Frontal cortex (tissue), 4 donors: ENCODE results near the gene CPTP. TPM values are rescaled to one million over a fixed set of nuclear protein-coding genes. Genes with fewer than 3 reads are reported as not detected.

ENCODE experiments used
- DNase-seq, 2 donors: peaks; one replicate each; pipeline ENCODE4 v3.0.0; 2012; ENCODE audit warnings: low spot score in 2 of 2
- FAIRE-seq: peaks from 2 replicates; lab custom pipeline; 2012; peaks lifted over from hg19 to GRCh38; lab: Jason Lieb, UNC
- total RNA-seq: library from RNA; depleted of rRNA; stranded (reverse); fragments of >200 nt; gene quantifications from one replicate; pipeline ENCODE4 v1.2.3, GENCODE V29; 2014
- donor health status: control.
- donor health status: control.
- donor health status: control.

Gene CPTP
- 14.3 TPM for total RNA-seq

DNA sequence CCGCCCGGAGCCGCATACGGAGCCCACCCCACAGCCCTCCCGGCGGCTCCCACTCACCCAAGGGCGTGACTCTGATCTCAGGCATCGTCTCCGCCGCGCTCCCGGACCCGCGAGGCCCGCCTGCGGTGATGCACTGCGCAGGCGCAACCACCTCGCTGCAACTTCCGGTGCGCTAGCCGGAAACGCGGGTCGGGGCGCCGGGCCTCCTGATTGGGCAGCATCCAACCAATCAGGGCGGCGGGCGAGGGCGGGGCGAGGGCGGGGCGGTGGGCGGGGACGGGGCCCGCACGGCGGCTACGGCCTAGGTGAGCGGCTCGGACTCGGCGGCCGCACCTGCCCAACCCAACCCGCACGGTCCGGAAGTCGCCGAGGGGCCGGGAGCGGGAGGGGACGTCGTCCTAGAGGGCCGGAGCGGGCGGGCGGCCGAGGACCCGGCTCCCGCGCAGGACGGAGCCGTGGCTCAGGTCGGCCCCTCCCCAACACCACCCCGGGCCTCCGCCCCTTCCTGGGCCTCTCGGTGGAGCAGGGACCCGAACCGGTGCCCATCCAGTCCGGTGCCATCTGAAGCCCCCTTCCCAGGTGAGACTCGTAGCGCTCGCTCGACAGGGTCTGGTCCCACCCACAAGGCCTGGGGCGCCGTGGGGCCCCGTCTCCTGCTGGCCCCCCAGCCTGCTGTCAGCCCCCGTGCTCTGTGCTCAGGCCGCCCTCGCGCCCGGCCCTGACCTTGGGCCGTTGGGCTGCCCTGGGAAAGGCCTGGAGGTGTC is at the start of gene CPTP, which contains the start of gene INTS11:
Gene CPTP, plus strand, starts transcription at position 279 of the 764 bp plus-strand sequence. CDS start 2,109 bp downstream, outside the sequence.
Gene INTS11, minus strand, starts transcription at position 137 of the 764 bp plus-strand sequence. Its CDS starts 52 bp downstream, at position 85.
- FAIRE-seq (no peak), DNase-seq (peak; percentile 96 to 98)

DNA sequence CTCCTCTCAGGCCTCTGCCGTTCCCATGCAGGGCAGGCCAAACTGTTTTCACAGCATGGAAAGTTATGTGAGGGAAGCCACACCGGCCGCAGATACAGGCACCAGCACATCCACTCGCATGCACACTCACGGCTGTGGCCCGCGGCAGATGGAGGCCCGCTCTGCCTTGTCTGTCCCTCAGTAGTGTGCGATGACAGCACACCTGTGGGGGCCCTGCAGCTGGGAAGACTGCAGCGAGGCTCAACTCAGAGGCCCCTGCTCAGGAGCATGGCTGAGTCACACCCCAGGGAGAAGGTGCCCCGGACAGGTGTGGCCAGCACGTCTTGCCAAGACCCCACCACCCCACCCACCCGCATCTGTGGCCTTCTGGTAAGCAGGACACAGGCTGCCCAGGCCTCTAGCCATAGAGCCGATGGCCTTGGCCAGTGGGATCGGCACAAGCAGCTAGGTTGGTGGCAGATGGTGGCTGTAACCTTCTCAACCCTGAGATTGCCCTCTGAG is 49.6 kb upstream of the CPTP start:
- FAIRE-seq: no peak
- no peak for DNase-seq

DNA sequence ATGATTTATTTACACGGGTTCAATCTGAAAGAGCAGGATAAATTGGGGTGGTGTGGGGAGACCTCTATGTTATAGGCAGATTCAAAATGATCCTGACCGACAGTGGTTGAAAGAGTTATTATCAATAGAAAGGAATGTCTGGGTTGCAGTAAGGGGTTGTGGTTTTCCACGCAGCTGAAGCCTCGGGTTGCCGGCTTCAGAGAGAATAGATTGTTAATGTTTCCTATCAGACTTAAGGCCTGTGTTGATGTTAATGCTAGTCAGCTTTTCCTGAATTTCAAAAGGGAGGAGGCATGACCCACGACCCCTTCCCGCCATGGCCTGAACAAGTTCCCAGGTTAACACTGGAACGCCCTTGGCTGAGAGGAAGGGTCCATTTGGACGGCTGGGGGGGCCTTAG is 48.8 kb upstream of the CPTP start:
- no peak for FAIRE-seq
- no peak for DNase-seq

DNA sequence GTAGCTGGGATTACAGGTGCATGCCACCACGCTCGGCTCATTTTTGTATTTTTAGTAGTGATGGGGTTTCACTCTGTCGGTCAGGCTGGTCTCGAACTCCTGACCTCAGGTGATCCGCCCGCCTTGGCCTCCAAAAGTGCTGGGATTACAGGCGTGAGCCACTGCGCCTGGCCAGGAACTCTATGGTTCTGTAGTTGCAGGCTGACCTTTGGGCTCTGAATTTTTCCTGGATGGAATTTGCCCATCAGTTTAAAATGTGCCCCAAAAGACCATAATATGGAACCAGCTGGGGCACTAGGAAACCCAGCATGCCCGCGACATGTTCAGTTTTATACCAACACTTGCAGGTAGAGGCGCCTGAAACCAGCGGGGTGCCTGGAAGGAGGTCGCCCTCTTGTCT is 46.0 kb upstream of the CPTP start:
- no peak for FAIRE-seq
- no peak for DNase-seq

- no peak for DNase-seq
- no peak for FAIRE-seq
Measured at GRCh38 chr1:1279028-1279427, 45.6 kb upstream of the CPTP start.

GRCh38 chr1:1280782-1281481 is 43.7 kb upstream of the CPTP start:
- FAIRE-seq: no peak
- no peak for DNase-seq

DNA sequence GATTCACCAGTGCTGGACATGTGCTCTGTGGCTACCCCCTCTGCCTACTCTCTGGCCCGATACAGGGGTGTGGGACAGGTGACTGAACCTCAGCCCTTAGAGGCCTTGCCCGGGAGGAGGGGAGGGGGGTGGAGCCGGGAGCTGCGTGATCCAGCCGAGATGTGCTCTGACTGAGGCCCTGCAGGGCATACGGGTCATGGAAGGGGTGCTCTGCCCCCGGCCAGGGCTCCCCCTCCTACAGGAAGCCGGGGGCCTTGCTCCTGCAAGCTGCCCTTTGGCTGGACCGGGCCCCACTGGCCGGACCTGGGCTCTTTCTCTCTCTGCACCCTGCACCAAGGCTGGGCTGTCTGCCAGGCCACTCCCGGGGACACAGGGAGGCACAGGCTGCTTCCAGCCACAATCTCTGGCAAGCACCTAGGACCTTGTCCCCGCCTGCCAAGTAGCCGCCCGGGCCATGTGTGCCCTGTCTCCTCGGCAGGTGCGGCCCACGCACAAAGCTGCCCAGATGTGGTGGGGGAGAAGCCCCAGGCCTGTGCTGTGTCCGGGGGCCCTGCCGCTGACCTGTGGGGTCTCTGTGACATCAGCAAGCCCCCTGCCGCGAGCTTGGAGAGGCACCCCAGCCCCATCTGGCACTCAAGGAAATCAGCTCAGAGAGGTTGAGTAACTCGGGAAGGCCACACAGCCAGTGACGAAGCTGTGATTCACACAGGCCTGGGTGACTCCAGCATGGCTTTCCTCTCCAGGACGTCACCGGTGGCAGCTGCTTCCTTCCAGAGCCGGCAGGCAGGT is 42.9 kb upstream of the CPTP start:
- no peak for FAIRE-seq
- no peak for DNase-seq

GRCh38 chr1:1282998-1283397 is 41.6 kb upstream of the CPTP start:
- FAIRE-seq: no peak
- DNase-seq: no peak

- DNase-seq (peak in 1 of 2 donors; percentile 61), FAIRE-seq (no peak)
Measured at GRCh38 chr1:1283821-1284220, 40.8 kb upstream of the CPTP start.

GRCh38 chr1:1284221-1285101 is 40.1 kb upstream of the CPTP start:
- DNase-seq: no peak
- no peak for FAIRE-seq

DNA sequence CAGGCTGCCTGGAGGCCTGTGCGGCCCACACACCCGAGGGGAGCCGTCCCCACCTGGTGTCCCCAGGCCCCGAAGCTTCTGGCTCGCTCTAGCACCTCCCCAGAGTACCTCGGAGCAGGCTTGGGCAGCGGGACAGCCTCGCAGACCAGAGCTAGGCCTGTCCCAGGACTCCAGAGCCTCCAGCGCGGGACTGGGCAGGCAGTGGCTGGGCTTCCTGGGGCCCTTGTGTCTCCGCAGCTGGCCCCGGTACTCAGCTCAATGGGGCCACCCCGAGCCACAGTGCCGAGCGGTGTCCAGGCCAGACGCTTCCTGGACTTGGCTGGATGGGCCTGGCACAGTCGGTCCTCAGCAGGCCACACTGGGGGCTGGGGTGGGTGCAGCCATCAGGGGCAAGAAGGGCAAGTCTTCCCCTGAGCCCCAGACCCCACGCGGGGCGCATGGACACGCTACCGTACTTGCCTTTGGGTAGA is 39.5 kb upstream of the CPTP start:
- FAIRE-seq (no peak), DNase-seq (no peak)

- FAIRE-seq (no peak), DNase-seq (no peak)
Measured at GRCh38 chr1:1285611-1286311, 38.8 kb upstream of the CPTP start.

GRCh38 chr1:1286313-1287261 is 38.0 kb upstream of the CPTP start:
- FAIRE-seq (no peak), DNase-seq (no peak)

DNA sequence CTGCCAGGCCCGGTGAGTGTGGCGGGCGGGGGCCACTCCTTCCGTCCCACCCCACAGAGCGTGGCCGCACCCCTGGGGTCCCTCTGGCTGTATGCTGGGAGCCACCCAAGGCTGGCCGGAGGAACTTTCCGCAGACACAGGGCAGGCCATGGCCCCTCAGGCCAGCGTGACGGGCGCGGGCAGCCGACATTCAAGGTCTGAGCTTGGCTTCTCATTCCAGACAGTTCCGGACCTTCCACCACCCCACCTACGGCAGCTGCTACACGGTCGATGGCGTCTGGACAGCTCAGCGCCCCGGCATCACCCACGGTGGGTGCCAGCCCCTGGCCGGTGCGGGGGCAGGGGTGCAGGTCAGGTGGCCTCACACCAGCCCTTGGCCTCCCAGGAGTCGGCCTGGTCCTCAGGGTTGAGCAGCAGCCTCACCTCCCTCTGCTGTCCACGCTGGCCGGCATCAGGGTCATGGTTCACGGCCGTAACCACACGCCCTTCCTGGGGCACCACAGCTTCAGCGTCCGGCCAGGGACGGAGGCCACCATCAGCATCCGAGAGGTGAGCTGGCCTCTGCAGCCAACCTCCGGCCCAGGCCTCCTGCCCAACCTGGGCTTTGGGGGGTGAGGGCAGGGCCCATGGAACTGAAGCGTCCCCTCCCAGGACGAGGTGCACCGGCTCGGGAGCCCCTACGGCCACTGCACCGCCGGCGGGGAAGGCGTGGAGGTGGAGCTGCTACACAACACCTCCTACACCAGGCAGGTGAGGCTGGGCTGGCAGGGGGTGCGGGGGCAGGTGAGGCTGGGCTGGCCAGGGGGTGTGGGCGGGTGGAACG is 37.1 kb upstream of the CPTP start:
- FAIRE-seq (no peak), DNase-seq (no peak)

DNA sequence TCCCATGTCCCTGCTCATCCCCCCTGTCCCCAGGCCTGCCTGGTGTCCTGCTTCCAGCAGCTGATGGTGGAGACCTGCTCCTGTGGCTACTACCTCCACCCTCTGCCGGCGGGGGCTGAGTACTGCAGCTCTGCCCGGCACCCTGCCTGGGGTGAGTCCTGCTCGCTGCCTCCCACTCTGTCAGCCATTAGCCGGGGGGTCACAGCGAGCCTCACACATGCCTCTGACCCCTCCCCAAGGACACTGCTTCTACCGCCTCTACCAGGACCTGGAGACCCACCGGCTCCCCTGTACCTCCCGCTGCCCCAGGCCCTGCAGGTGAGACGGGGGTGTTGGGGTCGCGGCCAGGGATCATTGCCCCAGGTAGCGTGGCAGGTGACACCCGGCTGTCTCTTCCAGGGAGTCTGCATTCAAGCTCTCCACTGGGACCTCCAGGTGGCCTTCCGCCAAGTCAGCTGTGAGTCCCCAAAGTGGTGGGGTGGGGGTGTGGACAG is 34.3 kb upstream of the CPTP start:
- FAIRE-seq: no peak
- peak in 1 of 2 donors; percentile 73 for DNase-seq

DNA sequence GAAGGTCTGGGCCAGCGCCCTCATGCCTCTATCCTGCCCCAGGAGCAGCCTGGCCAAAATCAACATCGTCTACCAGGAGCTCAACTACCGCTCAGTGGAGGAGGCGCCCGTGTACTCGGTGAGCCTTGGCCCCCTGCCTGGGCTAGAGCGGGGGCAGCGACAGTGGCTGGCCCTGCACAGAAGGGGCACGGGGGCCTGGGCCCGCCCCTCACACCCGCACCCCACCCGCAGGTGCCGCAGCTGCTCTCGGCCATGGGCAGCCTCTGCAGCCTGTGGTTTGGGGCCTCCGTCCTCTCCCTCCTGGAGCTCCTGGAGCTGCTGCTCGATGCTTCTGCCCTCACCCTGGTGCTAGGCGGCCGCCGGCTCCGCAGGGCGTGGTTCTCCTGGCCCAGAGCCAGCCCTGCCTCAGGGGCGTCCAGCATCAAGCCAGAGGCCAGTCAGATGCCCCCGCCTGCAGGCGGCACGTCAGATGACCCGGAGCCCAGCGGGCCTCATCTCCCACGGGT is 33.5 kb upstream of the CPTP start:
- FAIRE-seq (no peak), DNase-seq (no peak)
